GM21528 (cell line): Measurements from ENCODE around the gene NLRP6.

Experiments used
- ATAC-seq: cut with Tn5 transposase; IDR thresholded peaks from one replicate; pipeline ENCODE4 v1.9.1; 2021; ENCODE audit warnings: mild to moderate bottlenecking, moderate library complexity; ENCODE audit not compliant: unreplicated experiment, low FRiP score

The NLRP6 gene

DNA sequence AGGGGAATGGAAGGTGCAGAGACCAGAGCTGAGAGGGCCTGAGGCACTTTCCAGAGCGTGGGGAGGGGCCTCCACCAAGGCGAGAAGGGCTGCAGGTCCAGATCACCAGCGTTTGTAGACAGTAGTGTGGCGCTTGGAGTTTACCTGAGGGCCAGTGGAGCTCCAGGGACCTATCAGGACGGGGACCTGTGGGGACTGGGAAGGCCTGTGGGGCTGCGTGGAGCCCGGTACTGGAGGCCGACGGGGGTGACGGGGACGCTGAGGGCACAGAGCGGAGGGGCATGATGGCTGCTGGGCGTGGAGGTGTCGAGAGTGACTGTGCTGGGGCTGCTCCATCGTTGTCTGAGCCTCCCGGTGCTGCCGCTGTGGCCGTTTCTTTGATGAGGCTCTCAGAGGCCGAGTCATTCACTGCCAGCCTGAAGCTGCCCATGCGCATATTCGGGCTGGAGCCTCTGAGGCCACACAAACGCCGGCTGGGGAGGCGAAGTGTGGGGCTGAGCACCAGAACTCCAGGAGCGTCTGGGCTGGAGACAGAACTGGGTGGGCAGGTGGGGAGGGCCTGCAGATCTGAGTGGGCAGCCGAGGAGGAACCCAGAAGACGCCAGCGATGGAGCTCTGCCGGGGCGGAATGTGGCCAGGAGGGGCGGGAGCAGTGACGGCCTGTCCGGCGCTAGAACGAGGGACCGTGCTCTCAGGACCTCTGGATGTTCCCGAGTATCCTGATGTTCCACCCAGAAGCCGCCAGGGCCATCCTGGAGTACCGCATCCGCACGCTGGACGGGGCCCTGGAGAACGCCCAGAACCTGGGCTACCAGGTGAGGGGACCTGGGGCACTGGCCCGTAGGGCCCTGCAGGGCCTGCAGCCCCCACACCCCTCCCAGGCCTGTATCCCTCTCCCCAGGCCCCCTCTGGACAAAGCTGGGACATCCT lies 13.3 kb downstream of the NLRP6 start:
- ATAC-seq: no peak

DNA sequence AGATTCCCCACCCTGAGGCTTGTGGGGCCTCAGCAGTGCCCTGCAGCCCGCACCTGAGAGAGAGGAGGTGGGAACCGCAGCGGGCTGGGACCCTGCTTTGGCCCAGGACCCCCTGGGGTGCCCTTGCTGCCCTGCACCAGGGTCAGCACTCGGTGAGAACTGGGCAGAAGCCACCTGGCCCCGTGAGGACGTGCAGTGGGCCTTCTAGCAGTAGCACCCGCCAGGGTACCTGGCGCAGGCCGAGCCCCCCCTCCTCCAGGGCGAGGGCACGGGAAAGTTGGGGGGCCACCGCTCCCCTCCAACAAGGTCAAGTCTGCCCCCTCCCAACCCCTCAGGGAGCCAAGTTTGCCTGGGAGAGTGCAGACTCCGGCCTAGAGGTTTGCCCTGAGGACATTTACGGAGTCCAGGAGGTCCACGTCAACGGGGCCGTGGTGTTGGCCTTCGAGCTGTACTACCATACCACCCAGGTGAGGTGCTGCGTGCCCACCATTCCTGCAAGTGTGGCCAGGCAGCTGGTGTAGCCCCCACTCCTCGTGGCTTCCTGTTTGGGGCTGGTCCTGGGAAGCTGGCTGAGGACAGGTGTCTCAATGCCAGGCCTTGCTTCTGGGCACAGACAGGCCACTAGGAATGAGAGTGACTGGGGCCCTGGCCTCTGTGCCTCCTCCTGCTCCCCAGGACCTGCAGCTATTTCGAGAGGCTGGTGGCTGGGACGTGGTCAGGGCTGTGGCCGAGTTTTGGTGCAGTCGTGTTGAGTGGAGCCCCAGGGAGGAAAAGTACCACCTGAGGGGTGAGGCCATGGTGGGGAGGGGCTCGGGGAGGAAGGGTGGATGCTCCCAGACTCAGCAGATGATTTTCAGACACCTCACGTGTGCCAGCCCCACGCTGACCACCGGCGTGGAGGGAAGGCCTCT lies 14.3 kb downstream of the NLRP6 start:
- no peak for ATAC-seq

DNA sequence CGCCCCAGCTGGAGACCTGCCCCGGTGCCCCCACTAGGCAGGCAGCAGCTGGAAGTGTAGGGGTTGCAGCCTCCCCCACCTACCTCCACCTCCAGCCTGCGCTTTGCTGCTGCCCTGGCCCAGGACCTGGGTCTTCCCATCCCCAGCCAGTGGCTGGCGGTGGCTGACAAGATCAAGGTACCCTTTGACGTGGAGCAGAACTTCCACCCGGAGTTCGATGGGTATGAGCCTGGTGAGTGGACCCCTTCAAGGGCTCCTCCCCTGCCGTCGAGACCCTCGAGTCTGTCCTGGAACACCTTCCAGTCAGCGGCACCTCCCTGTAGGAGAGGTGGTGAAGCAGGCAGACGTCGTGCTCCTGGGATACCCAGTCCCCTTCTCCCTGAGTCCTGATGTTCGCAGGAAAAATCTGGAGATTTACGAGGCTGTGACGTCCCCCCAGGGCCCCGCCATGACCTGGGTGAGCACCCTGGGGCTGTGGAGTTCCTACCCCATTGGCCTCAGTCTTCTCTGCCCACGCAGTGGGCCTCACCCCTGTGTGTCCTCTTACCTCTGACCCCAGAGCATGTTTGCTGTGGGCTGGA lies 15.2 kb downstream of the NLRP6 start:
- ATAC-seq: no peak

- no peak for ATAC-seq
These were observed 15.8 kb downstream of the NLRP6 start for GRCh38 chr11:293852-294661.

GRCh38 chr11:294780-295179 lies 16.6 kb downstream of the NLRP6 start:
- ATAC-seq: no peak

GRCh38 chr11:295351-296170 lies 17.4 kb downstream of the NLRP6 start:
- ATAC-seq: no peak

GRCh38 chr11:296171-297050 lies 18.2 kb downstream of the NLRP6 start:
- no peak for ATAC-seq

- no peak for ATAC-seq
These were observed 18.9 kb downstream of the NLRP6 start for GRCh38 chr11:297051-297585.

DNA sequence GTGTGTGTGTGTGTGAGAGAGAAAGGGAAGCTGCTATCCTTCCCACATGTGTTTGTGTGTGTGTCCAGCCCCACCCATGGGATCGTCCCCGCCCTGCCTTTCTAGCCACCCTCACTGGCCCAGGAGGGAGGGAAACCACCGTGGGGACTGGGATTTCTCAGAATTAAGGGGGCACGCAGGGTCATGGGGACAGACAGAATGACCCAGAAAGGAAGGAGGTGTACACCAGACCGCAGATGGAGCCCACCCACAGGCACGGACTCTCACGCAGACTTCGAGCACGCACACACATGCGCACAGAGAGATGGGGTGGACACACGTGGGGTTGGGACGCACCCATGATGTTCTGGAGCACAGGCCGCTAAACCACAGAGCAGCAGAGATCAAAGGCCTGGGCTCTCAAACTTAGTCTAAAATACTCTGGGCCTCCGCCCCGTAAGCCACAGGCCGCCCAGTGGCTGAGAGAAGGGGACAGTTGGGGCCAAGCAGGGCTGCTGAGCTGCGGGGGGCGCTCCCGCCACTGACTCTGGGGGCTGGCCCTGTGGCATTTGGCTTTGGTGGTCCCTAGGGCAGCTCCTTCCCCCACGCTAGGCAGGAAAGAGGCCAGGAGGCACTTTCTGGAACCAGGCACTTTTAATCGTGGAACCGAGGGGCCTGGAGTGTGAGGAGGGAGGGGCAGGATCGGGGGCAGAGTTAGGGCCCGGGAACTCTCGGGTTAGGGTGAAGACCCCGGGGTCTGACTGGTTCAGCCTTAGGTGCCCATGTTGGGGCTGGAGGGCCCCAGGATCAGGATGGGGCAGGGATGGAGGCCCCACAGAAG lies 19.6 kb downstream of the NLRP6 start:
- ATAC-seq: no peak

GRCh38 chr11:298406-299065 lies 20.3 kb downstream of the NLRP6 start:
- no peak for ATAC-seq

GRCh38 chr11:299081-299891 lies 21.1 kb downstream of the NLRP6 start, which contains the start of gene IFITM5:
IFITM5 (minus strand) TSS chr11:299526; CDS start chr11:299490, 36 bp downstream.
- no peak for ATAC-seq

DNA sequence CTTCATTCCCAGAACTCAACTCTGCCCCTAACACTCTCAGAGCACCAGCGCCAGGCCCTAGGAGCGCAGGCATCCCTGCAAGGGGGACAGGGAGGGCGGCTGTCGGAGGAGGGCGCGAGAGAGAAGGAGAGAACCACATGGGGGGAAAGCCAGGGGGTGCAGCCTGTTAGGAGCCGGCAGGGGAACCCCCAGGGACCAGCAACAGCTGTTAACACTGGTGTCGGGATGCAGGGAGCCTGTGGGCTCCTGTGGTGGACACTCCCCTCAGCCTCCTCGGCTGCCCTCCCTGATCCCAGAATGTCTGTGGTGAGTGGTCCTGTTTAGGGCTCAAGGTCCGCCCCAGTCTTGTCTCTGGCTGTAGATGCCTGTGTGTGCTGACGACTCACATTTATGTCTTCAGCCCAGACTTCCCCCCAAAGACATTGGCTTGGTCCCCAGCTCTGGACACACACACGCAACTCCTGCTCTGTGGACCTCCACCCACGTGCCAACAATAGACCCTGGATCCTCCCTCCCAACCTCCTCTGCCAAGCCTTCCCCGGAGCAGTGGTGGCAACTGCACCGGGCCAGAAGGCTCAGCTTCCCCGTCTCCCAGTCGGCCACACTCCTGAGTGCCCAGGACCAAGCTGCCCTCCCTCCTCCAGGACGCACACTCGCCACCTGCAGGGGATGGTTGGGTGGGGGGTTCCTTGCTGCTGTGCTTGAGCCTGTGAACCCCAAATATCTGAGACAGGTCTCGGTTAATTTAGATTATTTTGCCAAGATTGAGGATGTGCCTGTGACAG lies 21.9 kb downstream of the NLRP6 start:
- ATAC-seq: no peak

DNA sequence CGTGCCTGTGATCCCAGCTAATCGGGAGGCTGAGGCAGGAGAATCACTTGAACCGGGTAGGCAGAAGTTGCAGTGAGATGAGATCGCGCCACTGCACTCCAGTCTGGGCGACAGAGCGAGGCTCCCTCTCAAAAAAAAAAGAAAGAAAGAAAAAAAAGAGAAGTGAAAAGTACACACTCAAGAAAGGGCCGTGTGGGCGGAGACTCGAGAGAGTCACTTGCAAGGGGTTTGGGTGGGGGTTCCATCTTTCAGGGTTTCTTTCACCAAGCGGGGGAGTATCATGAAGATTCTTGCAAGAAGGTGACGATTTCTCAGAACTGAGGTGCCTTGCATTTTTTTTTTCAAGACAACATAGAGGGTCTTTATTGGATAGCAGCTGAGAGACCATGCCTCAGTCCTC lies 25.2 kb downstream of the NLRP6 start:
- ATAC-seq: no peak

GRCh38 chr11:304061-304506 lies 25.9 kb downstream of the NLRP6 start:
- ATAC-seq: no peak
